B cell (primary cell): ENCODE data around the gene TMEM41B.
"Not testable (repeated sequence)": the region's sequence is repeated elsewhere in the genome, so short reads cannot be mapped to it uniquely, and the experiment has no call there.

ENCODE experiments used
- CTCF ChIP-seq: fragments of 200-600 bp; IDR thresholded peaks from one replicate; pipeline ENCODE4 v1.8.0; 2022; ENCODE audit warnings: antibody characterized with exemption, mild to moderate bottlenecking
- EZH2 ChIP-seq: IDR thresholded peaks from 2 replicates; pipeline ENCODE4 v1.6.1; 2012; ENCODE audit warnings: borderline replicate concordance, low read depth, mild to moderate bottlenecking, moderate library complexity, low read length; ENCODE audit not compliant: insufficient read depth, poor library complexity, severe bottlenecking

- TF ChIP-seq CTCF, EZH2: not testable (repeated sequence)
These were observed 56.1 kb downstream of the TMEM41B start for GRCh38 chr11:9258279-9258678.
